K562 (cell line): ENCODE data around the gene NRN1L. TPM values are rescaled to one million over a fixed set of nuclear protein-coding genes. Genes with fewer than 3 reads are reported as not detected.

Experiments
- ATAC-seq: fragments of 200-7000 bp; cut with Tn5 transposase; 3 replicates; pipeline ENCODE4 v1.9.1; 2020; ENCODE audit warnings: moderate library complexity
- BruUV-seq: library from RNA; stranded (reverse); fragments of 400-500 nt; replicated peaks from 2 replicates; lab custom pipeline; 2021; lab: Mats Ljungman, UMichigan
- CTCF ChIA-PET: fragments of 300-600 bp; formaldehyde crosslinking; extraction: SDS; loops from one replicate; lab custom pipeline; 2021; ENCODE audit warnings: low intra/inter-chr PET ratio; lab: Yijun Ruan, JAX
- POLR2A ChIA-PET: fragments of 300-600, 350-650 bp; sonication (Branson Sonifier 250); formaldehyde crosslinking; extraction: SDS; loops from one replicate; lab custom pipeline; 2021; ENCODE audit warnings: antibody characterized with exemption, inconsistent platforms; lab: Yijun Ruan, JAX
- DNase-seq, 4 experiments: peaks; one replicate each; pipeline versions ENCODE4 v3.0.0 to v3.0.0-alpha.2; 2011 to 2018; ENCODE audit warnings: low spot score in 3 of 4, mixed read lengths in 3 of 4; ENCODE audit errors: extremely low read depth in 1 of 4
- FAIRE-seq: peaks from 2 replicates; lab custom pipeline; 2011; peaks lifted over from hg19 to GRCh38; lab: Jason Lieb, UNC
- H2AFZ ChIP-seq: 2 replicates; pipeline ENCODE4 v1.6.0; 2011; ENCODE audit warnings: low read depth, low read length, control low read depth, inconsistent platforms
- H3K27ac ChIP-seq: fragments of 200-600 bp; 3 replicates; pipeline ENCODE4 v1.8.0; 2011; ENCODE audit warnings: low read depth, mild to moderate bottlenecking, control low read depth, inconsistent platforms, low read length, moderate library complexity, mixed read lengths; ENCODE audit errors: extremely low read depth
- H3K27me3 ChIP-seq, 2 experiments: fragments of 300-600 bp in 1 of 2; 2 replicates in 1 of 2; 3 replicates in 1 of 2; pipeline versions ENCODE4 v1.6.0 to v1.8.0; 2011; ENCODE audit warnings: inconsistent platforms in 2 of 2, low read length in 2 of 2, mild to moderate bottlenecking in 1 of 2, mixed read lengths in 1 of 2, moderate library complexity in 1 of 2; ENCODE audit not compliant: control insufficient read depth in 2 of 2, insufficient read depth in 2 of 2
- H3K36me3 ChIP-seq: fragments of 300-600 bp; 3 replicates; pipeline ENCODE4 v1.8.0; 2011; ENCODE audit warnings: mild to moderate bottlenecking, low read length, inconsistent platforms; ENCODE audit not compliant: control insufficient read depth, insufficient read depth
- H3K4me1 ChIP-seq, 2 experiments: fragments of 200-600 bp in 1 of 2; replicated peaks in 1 of 2; 2 replicates in 1 of 2; 3 replicates in 1 of 2; pipeline versions ENCODE4 v1.5.1 to v1.8.0; 2011; ENCODE audit warnings: inconsistent platforms in 2 of 2, low read length in 2 of 2, mild to moderate bottlenecking in 1 of 2, mixed read lengths in 1 of 2, moderate library complexity in 1 of 2; ENCODE audit not compliant: control insufficient read depth in 2 of 2, insufficient read depth in 2 of 2
- H3K4me2 ChIP-seq: 2 replicates; pipeline ENCODE4 v1.6.1; 2011; ENCODE audit warnings: low read length, control low read depth, inconsistent platforms, mixed read lengths; ENCODE audit not compliant: insufficient read depth
- H3K4me3 ChIP-seq: fragments of 200-600 bp; sonication (generic), shearing (Covaris generic); 2 replicates; pipeline ENCODE4 v1.5.1; 2016; ENCODE audit warnings: control low read depth, inconsistent platforms
- H3K79me2 ChIP-seq: fragments of 200-600 bp; 3 replicates; pipeline ENCODE4 v1.8.0; 2011; ENCODE audit warnings: low read length, inconsistent platforms; ENCODE audit not compliant: control insufficient read depth, insufficient read depth
- H3K9ac ChIP-seq, 2 experiments: 2 replicates each; pipeline versions ENCODE4 v1.6.0 to v1.6.1; 2011; ENCODE audit warnings: low read depth in 2 of 2, low read length in 2 of 2, control low read depth in 1 of 2, inconsistent platforms in 1 of 2, mild to moderate bottlenecking in 1 of 2, mixed read lengths in 1 of 2; ENCODE audit not compliant: insufficient read depth in 1 of 2
- H3K9me1 ChIP-seq: one replicate; pipeline ENCODE4 v1.6.0; 2011; ENCODE audit warnings: inconsistent platforms, mild to moderate bottlenecking, low read length, moderate library complexity; ENCODE audit not compliant: control insufficient read depth, insufficient read depth
- H3K9me3 ChIP-seq: replicated peaks from 2 replicates; pipeline ENCODE4 v1.5.1; 2011; ENCODE audit warnings: low read depth, low read length, inconsistent platforms; ENCODE audit not compliant: control insufficient read depth, insufficient read depth
- H4K20me1 ChIP-seq: replicated peaks from 2 replicates; pipeline ENCODE4 v1.6.1; 2011; ENCODE audit warnings: low read length, inconsistent platforms, mixed read lengths; ENCODE audit not compliant: control insufficient read depth, insufficient read depth
- ATF7 ChIP-seq: fragments of 450-650 bp; IDR thresholded peaks from 2 replicates; pipeline ENCODE4 v1.7.1; 2014; ENCODE audit warnings: mild to moderate bottlenecking, moderate library complexity
- CTBP1 ChIP-seq: fragments of 450-650 bp; IDR thresholded peaks from 2 replicates; pipeline ENCODE4 v1.6.1; 2016; ENCODE audit warnings: borderline replicate concordance
- E2F6 ChIP-seq, 2 experiments: IDR thresholded peaks; 2 replicates each; pipeline ENCODE4 v1.6.1; 2011; ENCODE audit warnings: borderline replicate concordance in 1 of 2, control low read depth in 1 of 2, low read depth in 1 of 2, low read length in 1 of 2, mild to moderate bottlenecking in 1 of 2, mixed read lengths in 1 of 2, moderate library complexity in 1 of 2; ENCODE audit not compliant: insufficient read depth in 1 of 2, insufficient read length in 1 of 2, poor library complexity in 1 of 2, severe bottlenecking in 1 of 2; ENCODE audit errors: extremely low read depth in 1 of 2
- ELF1 ChIP-seq: fragments of 200-800 bp; sonication (Bioruptor generic); IDR thresholded peaks from 2 replicates; pipeline ENCODE4 v1.6.1; 2016; ENCODE audit warnings: missing genetic modification characterization, missing compliant biosample characterization
- GABPB1 ChIP-seq: sonication (generic); formaldehyde crosslinking; IDR thresholded peaks from 2 replicates; pipeline ENCODE4 v1.8.0; 2022; ENCODE audit warnings: mild to moderate bottlenecking, missing genetic modification reagents
- HNRNPL ChIP-seq: fragments of 200-400 bp; formaldehyde crosslinking; IDR thresholded peaks from 2 replicates; pipeline ENCODE4 v1.6.1; 2017; ENCODE audit warnings: low read depth, mild to moderate bottlenecking, low read length
- MEIS2 ChIP-seq: fragments of 450-650 bp; IDR thresholded peaks from 2 replicates; pipeline ENCODE4 v1.6.1; 2014; ENCODE audit warnings: mild to moderate bottlenecking; ENCODE audit not compliant: partially characterized antibody
- NEUROD1 ChIP-seq: fragments of 150-350 bp; IDR thresholded peaks from 2 replicates; pipeline ENCODE4 v1.6.1; 2014; ENCODE audit warnings: borderline replicate concordance, low read length, low read depth; ENCODE audit not compliant: partially characterized antibody
- PHF8 ChIP-seq: fragments of 200-600 bp; sonication (generic); IDR thresholded peaks from 2 replicates; pipeline ENCODE4 v1.6.1; 2012; ENCODE audit warnings: mixed run types, mild to moderate bottlenecking, inconsistent platforms, low read length, moderate library complexity, borderline replicate concordance
- RBFOX2 ChIP-seq: fragments of 200-400 bp; formaldehyde crosslinking; IDR thresholded peaks from 2 replicates; pipeline ENCODE4 v1.6.1; 2017; ENCODE audit warnings: low read depth, mild to moderate bottlenecking, low read length, moderate library complexity
- SPI1 ChIP-seq: IDR thresholded peaks from 2 replicates; pipeline ENCODE4 v1.6.1; 2011; ENCODE audit warnings: low read depth, low read length, control low read depth, borderline replicate concordance
- SRF ChIP-seq, 2 experiments: fragments of 250-450, 450-650 bp in 1 of 2; sonication (Bioruptor Pico) in 1 of 2; sonication (generic) in 1 of 2; formaldehyde crosslinking; IDR thresholded peaks; 2 replicates each; pipeline versions ENCODE4 v1.5.0 to v1.5.1; 2020 to 2022; ENCODE audit warnings: mild to moderate bottlenecking in 1 of 2, missing genetic modification reagents in 1 of 2
- TAF1 ChIP-seq: IDR thresholded peaks from 2 replicates; pipeline ENCODE4 v1.6.1; 2011; ENCODE audit warnings: mild to moderate bottlenecking, low read length, moderate library complexity; ENCODE audit not compliant: insufficient read depth, control insufficient read depth, severe bottlenecking; ENCODE audit errors: extremely low read depth
- ZNF592 ChIP-seq: fragments of 450-650 bp; IDR thresholded peaks from 2 replicates; pipeline ENCODE4 v1.6.1; 2017; ENCODE audit warnings: antibody characterized with exemption, mild to moderate bottlenecking
- ZNF766 ChIP-seq: fragments of 200-800 bp; sonication (Bioruptor generic); conservative IDR thresholded peaks from 2 replicates; pipeline ENCODE4 v1.6.1; 2016; ENCODE audit warnings: missing genetic modification characterization, missing compliant biosample characterization
- WGBS: fragments of 100-300 bp; shearing (Covaris generic); methylation state at CpG from one replicate; pipeline ENCODE4 v1.1.6; 2016; ENCODE audit warnings: low coverage, mixed read lengths; ENCODE audit not compliant: insufficient coverage; ENCODE audit errors: missing lambda C conversion rate; 5-methylcytosine and 5-hydroxymethylcytosine counted together
- in situ Hi-C: fragments of 300-500 bp; cut with MboI; formaldehyde crosslinking; loops from 4 replicates; pipeline ENCODE4 v1.15.0; 2018; ENCODE audit warnings: inconsistent platforms, mixed read lengths
- intact Hi-C: fragments of 100-400 bp; cut with micrococcal nuclease; formaldehyde crosslinking; loops from 2 replicates; pipeline ENCODE4 v1.14.2; 2022
- polyA plus RNA-seq, 8 experiments: library from polyadenylated mRNA; depleted of rRNA in 4 of 8; stranded (reverse) in 5 of 8; unstranded in 3 of 8; fragments of >200 nt; fragmentation: Nextera tagmentation in 2 of 8; fragmentation: Illumina TruSeq in 1 of 8; extraction: Ambion mirVana in 2 of 8; extraction: Trizol in 1 of 8; gene quantifications; 2 replicates each; pipeline versions ENCODE4 v1.2.1 to v1.2.3, GENCODE V29; 2011 to 2014; ENCODE audit warnings: inconsistent platforms in 1 of 8, missing spikeins in 1 of 8
- total RNA-seq, 7 experiments: library from RNA; depleted of rRNA in 6 of 7; stranded (reverse); fragments of >200 nt in 6 of 7; fragmentation: Illumina TruSeq in 2 of 7; extraction: Trizol in 2 of 7; gene quantifications; 2 replicates each; pipeline versions ENCODE4 v1.2.1 to v1.2.3, GENCODE V29; 2011 to 2021; ENCODE audit warnings: low replicate concordance in 1 of 7

Gene NRN1L
- total and polyA plus RNA-seq, 9 of the 15 experiments (the other 6 are each of a cell fraction or from before 2014, with no cell fraction given): 0.22 to 0.86 (median 0.61) TPM; not detected in 5

GRCh38 chr16:67841816-67842508 lies 42.7 kb upstream of the NRN1L start, which contains the start of gene THAP11:
Gene THAP11 (plus strand): TSS chr16:67842320. CDS start chr16:67842555, 235 bp downstream.
- peak within 1 kb of the TSS; percentile 83 for H3K4me3 ChIP-seq
- H3K27ac ChIP-seq: peak within 1 kb of the TSS; percentile 99
- intact Hi-C loops: no loop called here
- BruUV-seq: no TSS peak
- H3K9ac ChIP-seq: peak within 1 kb of the TSS; percentile 94 to 98
- DNase-seq (peak; percentile 80 to 98 (median 86)), ATAC-seq (peak; percentile 71), FAIRE-seq (peak; percentile 94)
- no peaks in the 10 kb centered on the region for H3K9me3 ChIP-seq
- in situ Hi-C loops: no loop called here
- ChIA-PET POLR2A (interaction anchor here (1.0 kb wide), 1 partner anchor 92 kb away, joined by 3 read pairs; no protein-coding TSS in a partner anchor), CTCF (interaction anchor here (0.7 kb wide), 1 partner anchor 23 kb away, joined by 3 read pairs; no protein-coding TSS in a partner anchor)
- peak within 1 kb of the TSS; percentile 97 for H3K4me2 ChIP-seq
- H3K79me2 ChIP-seq: peaks cover 44% of the 10 kb centered on the region
- peaks cover 14% of the 10 kb centered on the region for H3K36me3 ChIP-seq
- H3K9me1 ChIP-seq: no peaks in the 10 kb centered on the region
- no peaks in the 10 kb centered on the region; the same call in 1 of the 2 replicates for H4K20me1 ChIP-seq
- peaks cover 34 to 45% of the 10 kb centered on the region in 2 experiments for H3K4me1 ChIP-seq
- WGBS: 3% methylated on average over 83 of the region's 83 CpGs
- peak within 1 kb of the TSS; percentile 100 for H2AFZ ChIP-seq
- H3K27me3 ChIP-seq: no peaks in the 10 kb centered on the region
- peak; percentile 77 for TF ChIP-seq ZNF592
- TF ChIP-seq MEIS2: peak; percentile 85
- peak; percentile 19; the same call in 1 of the 2 replicates for TF ChIP-seq SPI1
- TF ChIP-seq CTBP1: peak; percentile 56; the same call in 1 of the 2 replicates
- TF ChIP-seq PHF8: peak; percentile 65; the same call in 1 of the 2 replicates
- TF ChIP-seq GABPB1: peak; percentile 97
- TF ChIP-seq RBFOX2: peak; percentile 89
- TF ChIP-seq SRF (CRISPR knock-in tag; IDR thresholded peaks at IDR 0.05): peak in 1 of 2 experiments; percentile 86; a peak in 2 of 4 replicates
- 0 out of 2 replicates have a peak, but pooled peaks have one; percentile 38 for TF ChIP-seq HNRNPL
- TF ChIP-seq NEUROD1: peak; percentile 60
- TF ChIP-seq ELF1 (tag): peak; percentile 89
- TF ChIP-seq E2F6 (IDR thresholded peaks at IDR 0.05; ENCODE audit: borderline replicate concordance in 1 of 2, extremely low read depth in 1 of 2, insufficient read depth in 1 of 2, insufficient read length in 1 of 2, low read depth in 1 of 2, low read length in 1 of 2, poor library complexity in 1 of 2, severe bottlenecking in 1 of 2): peak in 1 of 2 experiments; percentile 77
- TF ChIP-seq ZNF766: 0 out of 2 replicates have a peak, but pooled peaks have one; percentile 43
- TF ChIP-seq TAF1: peak; percentile 84
- peak; percentile 78; the same call in 1 of the 2 replicates for TF ChIP-seq ATF7
